IPS DF 6.9 (cell line): ENCODE measurements around the gene S100PBP.
"Not testable (repeated sequence)": the region's sequence is repeated elsewhere in the genome, so short reads cannot be mapped to it uniquely, and the experiment has no call there.

ENCODE experiments used
- DNase-seq: peaks from one replicate; pipeline ENCODE4 v3.0.0-alpha.2; 2013; ENCODE audit warnings: low read depth, low spot score
- H3K27ac ChIP-seq: one replicate; pipeline ENCODE4 v1.5.1; 2013; ENCODE audit warnings: low read length, control low read depth
- H3K27me3 ChIP-seq: 2 replicates; pipeline ENCODE4 v1.6.1; 2013; ENCODE audit warnings: mild to moderate bottlenecking, low read length; ENCODE audit not compliant: control insufficient read depth, insufficient read depth
- H3K36me3 ChIP-seq: 2 replicates; pipeline ENCODE4 v1.6.1; 2013; ENCODE audit warnings: low read length; ENCODE audit not compliant: control insufficient read depth, insufficient read depth
- H3K4me1 ChIP-seq: 2 replicates; pipeline ENCODE4 v1.6.1; 2013; ENCODE audit warnings: low read length; ENCODE audit not compliant: control insufficient read depth, insufficient read depth
- H3K4me3 ChIP-seq: 2 replicates; pipeline ENCODE4 v1.5.1; 2013; ENCODE audit warnings: mild to moderate bottlenecking, low read length
- H3K9me3 ChIP-seq: 2 replicates; pipeline ENCODE4 v1.6.1; 2013; ENCODE audit warnings: low read length, inconsistent platforms; ENCODE audit not compliant: control insufficient read depth, insufficient read depth
- WGBS: extraction: QIAGEN DNeasy Blood & Tissue Kit; methylation state at CpG from one replicate; pipeline ENCODE4 v1.1.7; 2013; ENCODE audit warnings: mixed read lengths, missing lambda C conversion rate; ENCODE audit not compliant: insufficient read length, insufficient coverage; 5-methylcytosine and 5-hydroxymethylcytosine counted together

The S100PBP gene

GRCh38 chr1:32786856-32787255 is 30.6 kb upstream of the S100PBP start:
- H3K27ac ChIP-seq = no peak overlapping the region
- no peak overlapping the region for H3K4me3 ChIP-seq
- H3K36me3 ChIP-seq = peaks cover 27% of the 10 kb centered on the region; the same call in 1 of the 2 replicates
- H3K27me3 ChIP-seq = no peaks in the 10 kb centered on the region
- DNase-seq = no peak
- no peaks in the 10 kb centered on the region for H3K9me3 ChIP-seq
- no CpG with 5 or more reads among the region's 4 CpGs for WGBS
- no peaks in the 10 kb centered on the region for H3K4me1 ChIP-seq

- H3K9me3 ChIP-seq, H3K4me1 ChIP-seq, H3K4me3 ChIP-seq, H3K27me3 ChIP-seq, DNase-seq, H3K27ac ChIP-seq: not testable (repeated sequence)
- WGBS = no CpG with 5 or more reads among the region's 2 CpGs
- peaks cover 16% of the 10 kb centered on the region; the same call in 1 of the 2 replicates for H3K36me3 ChIP-seq
Observed at GRCh38 chr1:32789356-32789755, 28.1 kb upstream of the S100PBP start.

- no peaks in the 10 kb centered on the region for H3K4me1 ChIP-seq
- H3K9me3 ChIP-seq = no peaks in the 10 kb centered on the region
- WGBS = no CpG with 5 or more reads among the region's 1 CpG
- DNase-seq = no peak
- H3K27me3 ChIP-seq = no peaks in the 10 kb centered on the region
- no peak overlapping the region for H3K27ac ChIP-seq
- peaks cover 14% of the 10 kb centered on the region; the same call in 1 of the 2 replicates for H3K36me3 ChIP-seq
- no peak overlapping the region for H3K4me3 ChIP-seq
Observed at GRCh38 chr1:32791881-32792280, 25.6 kb upstream of the S100PBP start.

- peaks cover 19% of the 10 kb centered on the region for H3K36me3 ChIP-seq
Observed at GRCh38 chr1:32795763-32796162, 21.7 kb upstream of the S100PBP start.

GRCh38 chr1:32797456-32797855 is 20.0 kb upstream of the S100PBP start:
- Histone ChIP-seq H3K27ac (no peak overlapping the region), H3K9me3 (no peaks in the 10 kb centered on the region), H3K4me1 (no peaks in the 10 kb centered on the region), H3K36me3 (peaks cover 15% of the 10 kb centered on the region), H3K4me3 (no peak overlapping the region), H3K27me3 (no peaks in the 10 kb centered on the region)
- no CpG with 5 or more reads among the region's 1 CpG for whole genome bisulfite sequencing
- DNase-seq = no peak

More at GRCh38 chr1:32795763-32796162, 21.7 kb upstream of the S100PBP start:
- H3K4me1 ChIP-seq, H3K4me3 ChIP-seq, H3K27ac ChIP-seq, H3K27me3 ChIP-seq, H3K9me3 ChIP-seq, DNase-seq: not testable (repeated sequence)
- WGBS = no CpG with 5 or more reads among the region's 4 CpGs

GRCh38 chr1:32798191-32798590 is 19.3 kb upstream of the S100PBP start:
- Histone ChIP-seq H3K36me3 (peaks cover 15% of the 10 kb centered on the region), H3K27ac (no peak overlapping the region), H3K4me3 (no peak overlapping the region), H3K4me1 (no peaks in the 10 kb centered on the region), H3K27me3 (no peaks in the 10 kb centered on the region), H3K9me3 (no peaks in the 10 kb centered on the region)
- WGBS = no CpG with 5 or more reads among the region's 4 CpGs
- no peak for DNase-seq

GRCh38 chr1:32798679-32799416 is 18.6 kb upstream of the S100PBP start:
- Histone ChIP-seq H3K4me1 (no peaks in the 10 kb centered on the region), H3K9me3 (no peaks in the 10 kb centered on the region), H3K27me3 (no peaks in the 10 kb centered on the region), H3K4me3 (no peak overlapping the region), H3K27ac (no peak overlapping the region), H3K36me3 (peaks cover 15% of the 10 kb centered on the region)
- WGBS = no CpG with 5 or more reads among the region's 8 CpGs
- DNase-seq = no peak

GRCh38 chr1:32801096-32801715 is 16.2 kb upstream of the S100PBP start:
- no CpG with 5 or more reads among the region's 9 CpGs for WGBS
- Histone ChIP-seq H3K36me3 (peaks cover 22% of the 10 kb centered on the region), H3K4me1 (no peaks in the 10 kb centered on the region), H3K27me3 (no peaks in the 10 kb centered on the region), H3K27ac (no peak overlapping the region), H3K4me3 (no peak overlapping the region), H3K9me3 (no peaks in the 10 kb centered on the region)
- DNase-seq = no peak

GRCh38 chr1:32804460-32804859 is 13.0 kb upstream of the S100PBP start:
- WGBS = no CpG with 5 or more reads among the region's 30 CpGs
- not testable (repeated sequence) for H3K36me3 ChIP-seq

GRCh38 chr1:32806290-32806689 is 11.2 kb upstream of the S100PBP start:
- Histone ChIP-seq H3K36me3 (peaks cover 12% of the 10 kb centered on the region; the same call in 1 of the 2 replicates), H3K27ac (no peak overlapping the region), H3K4me1 (no peaks in the 10 kb centered on the region), H3K4me3 (no peak overlapping the region), H3K27me3 (no peaks in the 10 kb centered on the region), H3K9me3 (no peaks in the 10 kb centered on the region)
- no CpG with 5 or more reads among the region's 6 CpGs for WGBS
- DNase-seq = no peak

More at GRCh38 chr1:32804460-32804859, 13.0 kb upstream of the S100PBP start:
- not testable (repeated sequence) for H3K27ac ChIP-seq, H3K4me3 ChIP-seq, DNase-seq, H3K9me3 ChIP-seq, H3K27me3 ChIP-seq, H3K4me1 ChIP-seq
